ENCODE data around the gene EPHB6.
A peak's percentile ranks its signal among the peaks of the same experiment; 100 is the strongest.

Gene EPHB6

GRCh38 chr7:142854372-142855113 is at the start of gene EPHB6:
TSS of gene EPHB6 (plus strand) at chr7:142855076. CDS start at chr7:142863228, 8,152 bp downstream.
- peak; percentile 34 for DNase-seq (ENCODE audit: low read depth)

GRCh38 chr7:142805350-142806021 is 49.4 kb upstream of the EPHB6 start:
- DNase-seq (ENCODE audit: low read depth), result no peak

DNA sequence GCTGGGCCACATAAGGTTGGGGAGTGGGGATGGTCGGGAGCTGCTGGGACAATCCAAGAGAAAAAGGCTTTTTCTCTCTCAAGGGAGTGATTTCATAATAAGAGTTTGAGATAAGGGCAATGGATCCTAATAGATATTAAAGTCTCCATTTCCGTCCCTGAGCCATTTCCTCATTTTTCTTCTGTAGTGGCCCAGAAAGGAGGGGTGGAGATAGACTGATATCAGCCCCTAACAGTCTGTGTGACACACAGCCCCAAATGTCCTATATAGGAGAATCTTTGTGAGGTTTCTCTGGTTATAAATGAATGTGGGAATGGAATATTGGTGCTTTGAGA is 48.9 kb upstream of the EPHB6 start:
- no peak for DNase-seq (ENCODE audit: low read depth)

- no peak for DNase-seq (ENCODE audit: low read depth)
Observed at GRCh38 chr7:142806957-142807356, 47.9 kb upstream of the EPHB6 start.

GRCh38 chr7:142807855-142808460 is 46.9 kb upstream of the EPHB6 start:
- DNase-seq (ENCODE audit: low read depth), result no peak

DNA sequence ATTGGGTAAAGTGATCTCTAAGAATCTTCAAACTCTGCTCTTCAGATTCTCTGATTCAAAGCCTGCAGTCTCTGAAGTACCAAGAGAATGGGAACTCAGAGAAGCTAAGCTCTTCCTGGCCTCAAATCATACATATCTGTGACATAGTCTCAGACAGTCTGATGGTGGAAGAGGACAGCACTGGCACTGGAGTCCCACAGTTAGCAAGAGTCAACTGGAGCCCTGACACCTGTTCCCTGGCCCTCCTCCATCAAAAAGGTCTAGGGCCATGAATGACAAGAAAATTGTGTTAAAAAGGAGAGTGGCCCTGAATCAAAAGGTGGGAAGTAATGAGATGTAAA is 46.4 kb upstream of the EPHB6 start:
- DNase-seq (ENCODE audit: low read depth), result no peak

- DNase-seq (ENCODE audit: low read depth), result peak; percentile 87
Observed at GRCh38 chr7:142808802-142809583, 45.9 kb upstream of the EPHB6 start.

DNA sequence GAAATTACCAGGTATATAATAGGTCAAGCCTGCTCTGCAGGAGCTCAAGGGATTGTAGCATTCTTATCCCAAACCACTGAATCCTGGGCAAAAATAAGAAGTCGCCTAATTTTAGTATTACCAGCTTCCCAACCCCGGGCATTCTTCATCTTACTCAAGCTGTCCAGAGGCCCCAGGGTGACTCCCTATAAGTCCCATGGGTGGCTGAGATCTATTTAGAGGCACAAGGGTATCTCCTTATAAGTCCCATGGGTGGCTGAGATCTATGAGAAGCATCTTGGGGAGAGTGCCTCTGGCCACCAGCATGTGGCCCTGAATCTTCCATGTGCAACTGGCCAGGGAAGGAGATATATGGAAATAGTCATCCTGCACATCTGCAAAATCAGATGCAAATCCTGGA is 45.2 kb upstream of the EPHB6 start:
- DNase-seq (ENCODE audit: low read depth), result no peak

- no peak for DNase-seq (ENCODE audit: low read depth)
Observed at GRCh38 chr7:142811154-142811737, 43.6 kb upstream of the EPHB6 start.

- no peak for DNase-seq (ENCODE audit: low read depth)
Observed at GRCh38 chr7:142812437-142813215, 42.2 kb upstream of the EPHB6 start.

DNA sequence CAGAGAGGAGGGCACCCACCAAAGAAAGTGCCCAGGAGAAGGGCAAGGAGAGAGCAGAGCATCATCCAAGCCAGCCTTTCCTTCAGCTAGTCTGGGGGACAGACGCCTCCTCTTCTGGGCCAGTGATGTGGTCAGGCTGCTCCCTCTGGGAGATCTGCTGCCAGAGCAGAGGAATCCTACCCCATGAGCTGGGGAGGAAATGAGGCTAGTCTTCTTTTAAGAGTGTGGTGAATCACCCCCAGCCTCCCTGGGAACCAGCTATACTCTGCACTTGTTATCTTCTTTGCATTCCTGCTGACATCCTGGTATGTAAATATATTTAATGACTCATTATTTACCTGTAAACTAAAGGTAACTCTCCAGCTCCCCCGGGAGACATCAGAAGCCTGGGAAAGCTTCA is 41.6 kb upstream of the EPHB6 start:
- DNase-seq (ENCODE audit: low read depth), result no peak

- DNase-seq (ENCODE audit: low read depth), result no peak
Observed at GRCh38 chr7:142813699-142814098, 41.2 kb upstream of the EPHB6 start.

DNA sequence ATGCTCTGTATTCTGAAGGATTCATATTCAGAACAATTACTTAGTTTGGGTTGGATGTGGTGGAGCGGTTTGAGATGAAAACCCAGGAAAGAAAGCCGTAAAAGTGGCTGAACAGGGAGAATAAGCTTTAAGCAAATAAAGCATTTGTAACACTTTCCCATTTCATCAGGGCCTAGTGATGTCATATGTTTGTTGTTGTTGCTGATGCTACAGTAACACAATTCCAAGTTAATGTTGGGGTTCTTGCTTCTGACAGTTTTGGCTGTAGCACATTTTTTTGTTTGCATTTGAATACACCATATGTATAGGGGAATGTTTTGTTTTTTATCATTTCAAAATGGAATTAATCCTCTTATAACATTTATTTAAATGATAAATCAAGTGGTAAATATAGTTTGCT is 40.4 kb upstream of the EPHB6 start:
- no peak for DNase-seq (ENCODE audit: low read depth)

GRCh38 chr7:142815134-142815533 is 39.7 kb upstream of the EPHB6 start:
- DNase-seq (ENCODE audit: low read depth), result no peak

- DNase-seq (ENCODE audit: low read depth), result no peak
Observed at GRCh38 chr7:142817506-142817905, 37.4 kb upstream of the EPHB6 start.

DNA sequence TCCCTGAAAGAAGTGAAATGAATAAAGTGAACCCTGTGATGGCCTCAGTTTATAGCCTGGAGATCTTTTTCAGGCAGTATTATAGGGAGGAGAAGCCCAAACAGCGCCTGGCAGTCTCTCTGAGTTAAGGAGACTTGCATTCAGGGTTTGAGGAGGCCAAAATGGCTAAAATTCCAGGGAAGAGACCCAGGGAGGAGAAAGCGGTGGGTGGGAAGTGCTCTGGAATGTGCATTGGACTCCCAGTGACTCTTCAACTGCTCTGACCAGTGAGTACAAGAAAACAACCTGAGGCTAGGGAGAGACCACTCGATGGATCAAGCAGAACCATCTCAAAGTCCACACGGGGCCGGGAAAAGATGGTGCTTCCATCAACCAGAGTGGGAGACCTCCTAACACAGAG is 35.3 kb upstream of the EPHB6 start:
- DNase-seq (ENCODE audit: low read depth), result no peak

DNA sequence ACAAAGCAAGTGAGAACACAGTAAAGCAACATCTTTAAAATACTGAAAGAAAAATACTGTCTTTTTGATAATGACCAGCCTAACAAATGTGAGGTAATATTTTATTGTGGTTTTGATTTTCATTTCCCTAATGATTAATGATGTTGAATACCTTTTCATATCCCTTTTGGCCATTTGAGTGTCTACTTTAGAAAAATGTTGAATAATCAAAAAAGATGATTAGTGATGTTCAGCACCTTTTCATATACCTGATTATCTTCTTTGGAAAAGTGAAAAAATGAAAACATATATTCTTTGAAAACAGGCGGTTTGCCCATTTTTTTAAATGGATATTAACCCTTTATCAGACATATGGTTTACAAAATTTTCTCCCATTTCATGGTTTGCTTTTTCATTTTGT is 32.2 kb upstream of the EPHB6 start:
- DNase-seq (ENCODE audit: low read depth), result no peak

- no peak for DNase-seq (ENCODE audit: low read depth)
Observed at GRCh38 chr7:142827951-142828500, 26.9 kb upstream of the EPHB6 start.

DNA sequence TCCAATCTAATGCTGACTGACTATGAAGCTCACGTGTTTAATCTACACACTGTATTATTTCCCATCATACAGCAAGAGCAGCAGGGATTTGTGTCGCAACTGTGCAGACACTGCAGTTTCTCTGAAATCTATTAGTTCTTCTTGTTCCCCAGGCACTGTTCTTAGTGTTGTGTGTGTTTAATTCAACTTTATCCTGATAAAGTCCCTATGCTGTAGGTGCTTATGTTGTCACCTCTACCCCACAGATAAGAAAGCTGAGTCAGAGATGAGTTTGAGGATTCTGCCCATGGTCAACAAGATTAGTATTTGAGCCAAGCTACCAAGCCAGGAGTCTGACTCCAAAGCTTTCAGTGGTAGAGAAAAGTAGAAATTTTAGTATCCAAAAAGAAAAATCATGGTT is 22.5 kb upstream of the EPHB6 start:
- DNase-seq (ENCODE audit: low read depth), result no peak

DNA sequence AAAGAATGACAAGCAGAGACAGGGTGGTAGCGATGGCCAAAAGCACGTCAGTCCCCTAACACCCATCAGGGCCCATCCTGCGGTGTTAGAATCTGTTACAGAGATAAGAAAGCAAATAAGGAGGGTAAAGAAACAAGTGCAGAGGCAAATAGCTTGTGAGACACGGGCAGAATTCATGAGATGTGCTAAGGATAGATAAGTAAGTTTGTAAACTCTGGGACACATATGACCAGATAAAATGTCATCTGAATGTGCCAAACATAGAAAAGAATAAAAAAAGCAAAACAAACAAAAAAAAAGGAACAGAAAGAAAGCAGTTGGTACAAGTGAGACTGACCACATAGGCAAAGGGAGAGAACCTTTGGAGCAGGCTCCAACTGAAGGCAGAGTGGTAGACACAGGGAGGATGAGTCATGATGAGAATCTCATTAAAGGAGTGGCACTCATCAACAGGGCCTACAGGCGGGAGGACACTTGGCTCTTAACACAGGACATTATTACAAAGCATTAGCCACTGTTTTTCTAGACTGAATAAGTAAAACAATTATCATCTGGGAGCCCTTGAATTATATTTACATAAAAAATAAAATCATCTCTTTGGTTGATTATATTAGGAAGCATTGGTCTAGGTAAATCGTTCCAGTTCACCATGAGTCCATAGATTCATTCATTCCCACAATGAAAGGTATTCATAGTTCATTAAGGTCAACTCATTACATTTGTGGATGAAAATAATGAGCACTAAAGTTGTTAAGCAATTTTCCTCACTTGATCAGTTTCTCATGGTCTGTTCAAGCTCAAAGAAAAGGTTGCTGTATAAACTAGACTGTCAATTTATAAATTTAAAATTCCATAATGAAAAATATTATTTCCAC is 21.5 kb upstream of the EPHB6 start:
- no peak for DNase-seq (ENCODE audit: low read depth)

Data from stimulated activated CD8-positive, alpha-beta memory T cell treated with anti-CD3 and anti-CD28 coated beads, Interleukin-12 subunit alpha, Interleukin-12 subunit beta, amount 100 ng/mL, for 4 hours (primary cell).